ENCODE results near the gene PLEKHA5. TPM values are rescaled to one million over a fixed set of nuclear protein-coding genes. Genes with fewer than 3 reads are reported as not detected.

PLEKHA5 gene
- polyA plus RNA-seq, 1 of the 3 experiments (the other 2 are of a cell fraction): 7.1 TPM

- DNase-seq: no peak
- no peaks in the 10 kb centered on the region for H3F3A ChIP-seq (replicated peaks; ENCODE audit: insufficient read depth)
- TF ChIP-seq SMC3 (IDR thresholded peaks at IDR 0.05; ENCODE audit: low read depth, low read length) (no peak), RFX5 (IDR thresholded peaks at IDR 0.05; ENCODE audit: low read length) (no peak), GATA2 (CRISPR knock-in tag; IDR thresholded peaks at IDR 0.05) (no peak), NRF1 (IDR thresholded peaks at IDR 0.05; ENCODE audit: low read depth, low read length) (no peak), IRF3 (IDR thresholded peaks at IDR 0.05; ENCODE audit: low read depth, low read length) (no peak), EZH2phosphoT487 (IDR thresholded peaks at IDR 0.05; ENCODE audit: borderline replicate concordance, low read depth) (no peak), SIN3A (IDR thresholded peaks at IDR 0.05; ENCODE audit: borderline replicate concordance, low read depth, low read length) (no peak), USF1 (IDR thresholded peaks at IDR 0.05; ENCODE audit: borderline replicate concordance, low read depth) (no peak), POLR2AphosphoS5 (IDR thresholded peaks at IDR 0.05; ENCODE audit: low read depth, low read length) (no peak), CHD2 (IDR thresholded peaks at IDR 0.05; ENCODE audit: low read length, partially characterized antibody) (no peak), ZBTB33 (IDR thresholded peaks at IDR 0.05; ENCODE audit: borderline replicate concordance, low read depth) (no peak), USF2 (IDR thresholded peaks at IDR 0.05; ENCODE audit: borderline replicate concordance, low read depth, low read length) (no peak), PBX3 (IDR thresholded peaks at IDR 0.05) (no peak), REST (IDR thresholded peaks at IDR 0.05; ENCODE audit: low read depth, low read length) (no peak), FOSL2 (IDR thresholded peaks at IDR 0.05; ENCODE audit: borderline replicate concordance, low read depth) (no peak), MXI1 (IDR thresholded peaks at IDR 0.05; ENCODE audit: low read depth, low read length) (no peak), NFIC (IDR thresholded peaks at IDR 0.05; ENCODE audit: borderline replicate concordance) (no peak), YY1 (IDR thresholded peaks at IDR 0.05; ENCODE audit: low read depth) (no peak), RXRA (IDR thresholded peaks at IDR 0.05; ENCODE audit: borderline replicate concordance, low read depth) (no peak), ELF1 (IDR thresholded peaks at IDR 0.05) (no peak)
- no peak overlapping the region for H2AFZ ChIP-seq (ENCODE audit: low read depth)
- ChIA-PET CTCF (interaction anchor here (2.2 kb wide), 1 partner anchor 11 kb away, joined by 6 read pairs; no protein-coding TSS in a partner anchor), POLR2A (no interaction called here)
- H3K27ac ChIP-seq (ENCODE audit: low read depth in 2 of 2, low read length in 1 of 2): no peak overlapping the region
- H3K9me3 ChIP-seq: no peaks in the 10 kb centered on the region
- WGBS (ENCODE audit: low lambda C conversion rate): 99% methylated on average over 2 of the region's 2 CpGs
- no peak overlapping the region for H3K4me3 ChIP-seq (ENCODE audit: low read depth in 2 of 2, low read length in 1 of 2)
- no peaks in the 10 kb centered on the region for H3K4me1 ChIP-seq (ENCODE audit: control insufficient read depth in 1 of 2, insufficient read depth in 2 of 2, low read depth in 1 of 2, low read length in 1 of 2)
- H3K27me3 ChIP-seq (ENCODE audit: insufficient read depth): no peaks in the 10 kb centered on the region
- no peaks in the 10 kb centered on the region for H3K79me2 ChIP-seq (ENCODE audit: insufficient read depth)
- H3K9me2 ChIP-seq: no peaks in the 10 kb centered on the region
- no peak overlapping the region for H3K9ac ChIP-seq
- no peaks in the 10 kb centered on the region for H3K36me3 ChIP-seq (replicated peaks in 1 of 2; ENCODE audit: control insufficient read depth in 1 of 2, insufficient read depth in 2 of 2, low read length in 1 of 2)
- H4K20me1 ChIP-seq (ENCODE audit: insufficient read depth): no peaks in the 10 kb centered on the region
- H3K4me2 ChIP-seq: no peak overlapping the region
Observed at GRCh38 chr12:19312637-19313036, 183.1 kb downstream of the PLEKHA5 start.
